ENCODE data around the gene TRIM39.
"Not testable (repeated sequence)": the region's sequence is repeated elsewhere in the genome, so short reads cannot be mapped to it uniquely, and the experiment has no call there.

TRIM39 gene
- total RNA-seq: 50.6 to 85.5 (median 65.1) reads per million in 4 donors

- DNase-seq: peak; percentile 78 to 88 (median 87)
Measured at GRCh38 chr6:30326526-30327231, at the start of gene TRIM39. Gene TRIM39 (plus strand): TSS chr6:30326927. CDS start chr6:30329318, 2,391 bp downstream.

DNA sequence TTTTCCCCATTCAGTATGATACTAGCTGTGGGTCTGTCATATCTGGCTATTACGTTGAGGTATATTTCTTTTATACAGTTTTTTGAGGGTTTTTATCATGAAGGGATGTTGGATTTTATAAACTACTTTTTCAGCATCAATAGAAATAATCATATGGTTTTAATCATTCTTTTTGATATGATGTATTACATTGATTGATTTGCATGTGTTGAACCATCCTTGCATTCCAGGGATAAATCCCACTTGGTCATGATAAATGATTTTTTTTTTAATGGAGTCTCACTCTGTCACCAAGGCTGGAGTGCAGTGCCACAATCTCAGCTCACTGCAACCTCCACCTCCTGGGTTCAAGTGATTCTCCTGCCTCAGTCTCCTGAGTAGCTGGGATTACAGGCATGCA lies 45.7 kb upstream of the TRIM39 start:
- DNase-seq: not testable (repeated sequence)

- DNase-seq: no peak
Measured at GRCh38 chr6:30282522-30282921, 44.2 kb upstream of the TRIM39 start.

DNA sequence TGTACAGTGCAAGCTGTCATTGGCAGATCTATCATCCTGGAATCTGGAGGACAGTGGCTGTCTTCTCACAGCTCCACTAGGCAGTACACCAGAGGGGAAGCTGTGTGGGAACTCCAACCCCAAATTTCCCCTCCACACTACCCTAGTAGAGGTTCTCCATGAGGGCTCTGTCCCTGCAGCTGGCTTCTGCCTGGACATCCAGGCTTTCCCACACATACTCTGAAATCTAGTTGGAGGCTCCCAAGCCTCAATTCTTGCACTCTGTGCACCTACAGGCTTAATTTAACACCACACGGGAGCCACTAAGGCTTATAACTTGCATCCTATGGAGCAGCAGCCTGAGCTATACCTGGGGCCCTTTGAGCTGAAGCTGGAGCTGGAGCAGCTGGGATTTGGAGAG lies 43.0 kb upstream of the TRIM39 start:
- no peak for DNase-seq

- no peak for DNase-seq
Measured at GRCh38 chr6:30287139-30287538, 39.6 kb upstream of the TRIM39 start.

DNA sequence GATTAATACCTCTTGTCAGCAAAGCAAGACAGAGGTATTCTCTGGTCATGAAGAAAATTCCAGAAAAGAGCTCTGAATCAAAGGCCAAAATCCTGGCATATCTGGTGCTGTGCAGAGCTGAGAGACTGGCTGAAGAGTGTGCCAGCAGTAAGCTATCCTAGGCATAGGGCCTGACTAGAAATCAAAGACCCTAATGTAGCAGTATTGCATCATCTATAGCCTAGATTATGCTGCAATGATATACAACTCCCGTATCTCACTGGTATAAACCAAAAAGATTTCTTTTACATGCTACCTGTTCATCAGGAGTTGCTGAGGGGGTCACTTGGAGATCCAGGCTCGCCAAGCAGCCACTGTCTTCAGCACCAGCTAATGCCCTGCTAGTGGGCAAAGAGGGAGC lies 30.9 kb upstream of the TRIM39 start:
- no peak for DNase-seq

DNA sequence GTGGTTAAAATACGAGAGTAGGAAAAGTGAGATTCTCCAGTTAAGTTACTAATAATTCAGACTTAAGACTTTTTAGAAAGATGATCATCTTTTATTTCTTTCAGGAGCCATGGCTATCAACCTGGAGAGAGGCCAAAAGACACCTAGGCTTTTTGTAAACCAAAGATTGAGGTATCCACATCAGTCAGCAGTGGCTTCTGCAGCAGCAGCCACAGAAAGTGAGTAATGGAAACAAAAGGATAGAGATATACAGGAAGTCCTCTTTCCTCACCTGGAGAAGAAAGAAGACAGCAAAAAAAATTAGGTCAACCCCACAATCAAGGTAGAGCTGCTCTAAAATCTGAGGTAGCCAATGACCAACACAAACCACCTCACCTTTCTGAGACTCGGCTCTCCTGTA lies 22.7 kb upstream of the TRIM39 start:
- DNase-seq: no peak

- no peak for DNase-seq
Measured at GRCh38 chr6:30311101-30311500, 15.6 kb upstream of the TRIM39 start.

DNA sequence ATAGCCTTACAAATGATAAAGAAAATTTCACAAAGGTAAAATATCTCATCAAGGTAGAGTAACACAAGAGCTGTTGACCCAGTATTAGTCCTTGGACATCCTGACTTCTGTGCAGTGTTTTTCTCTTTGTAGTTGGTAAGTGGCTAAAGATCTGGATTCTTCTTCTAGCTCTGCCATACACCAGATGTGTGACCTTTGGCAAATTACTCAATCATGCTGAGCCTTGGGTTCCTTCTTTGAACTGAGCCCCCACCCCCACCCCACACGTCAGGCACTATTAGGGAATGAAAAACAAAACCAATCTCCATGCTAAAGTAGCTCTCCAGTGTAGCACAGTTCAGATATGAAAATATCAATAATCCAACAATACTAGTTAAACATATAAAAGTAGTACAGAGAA lies 15.1 kb upstream of the TRIM39 start:
- DNase-seq: no peak

DNA sequence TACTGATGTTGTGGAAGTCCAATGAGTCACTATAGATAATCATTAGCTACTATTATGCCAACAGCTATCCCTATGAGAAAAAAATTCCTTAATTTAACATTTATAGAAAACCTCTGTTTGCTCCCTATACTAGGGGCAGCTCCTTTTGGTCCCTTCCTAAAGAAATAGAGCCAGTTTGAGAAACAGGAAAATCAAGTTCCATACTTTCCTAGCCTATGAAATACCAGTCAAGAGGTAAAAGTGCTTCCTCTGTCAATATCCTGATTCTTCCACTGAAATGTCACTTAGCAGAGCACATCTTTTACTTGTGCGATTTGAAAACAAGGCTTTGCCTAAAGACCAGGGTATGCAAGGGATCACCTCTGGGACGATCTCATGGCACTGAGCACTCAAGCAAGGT lies 14.5 kb upstream of the TRIM39 start:
- DNase-seq: no peak

- no peak for DNase-seq
Measured at GRCh38 chr6:30312676-30313321, 13.9 kb upstream of the TRIM39 start.

- DNase-seq: no peak
Measured at GRCh38 chr6:30315156-30315555, 11.6 kb upstream of the TRIM39 start.

DNA sequence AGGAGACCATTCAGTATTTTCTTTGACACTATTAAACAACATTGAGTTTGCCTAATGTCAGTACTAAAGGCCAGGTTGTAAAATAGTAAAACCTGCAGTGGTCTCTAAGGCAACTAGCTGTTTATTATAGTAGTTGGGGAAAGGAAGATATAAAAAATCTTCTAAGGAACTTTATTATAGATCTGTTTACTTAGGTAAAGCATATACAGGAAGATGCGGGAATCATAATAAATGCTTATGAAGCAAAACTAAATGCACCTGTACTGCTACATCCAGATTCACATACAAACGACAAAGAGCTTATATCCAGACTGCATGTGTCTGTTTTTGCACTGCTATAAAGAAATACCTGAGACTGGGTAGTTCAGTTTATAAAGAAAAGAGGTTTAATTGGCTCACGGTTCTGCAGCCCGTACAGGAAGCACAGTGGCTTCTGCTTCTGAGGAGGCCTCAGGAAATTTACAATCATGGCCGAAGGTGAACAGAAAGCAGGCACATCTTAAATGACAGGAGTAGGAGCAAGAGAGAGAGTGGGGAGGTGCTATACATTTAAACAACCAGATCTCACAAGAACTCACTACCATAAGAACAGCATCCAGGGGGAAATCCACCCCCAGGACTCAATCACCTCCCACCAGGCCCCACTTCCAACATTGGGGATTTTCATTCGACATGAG lies 8.7 kb upstream of the TRIM39 start:
- DNase-seq: no peak

- DNase-seq: no peak
Measured at GRCh38 chr6:30319146-30319835, 7.4 kb upstream of the TRIM39 start.

DNA sequence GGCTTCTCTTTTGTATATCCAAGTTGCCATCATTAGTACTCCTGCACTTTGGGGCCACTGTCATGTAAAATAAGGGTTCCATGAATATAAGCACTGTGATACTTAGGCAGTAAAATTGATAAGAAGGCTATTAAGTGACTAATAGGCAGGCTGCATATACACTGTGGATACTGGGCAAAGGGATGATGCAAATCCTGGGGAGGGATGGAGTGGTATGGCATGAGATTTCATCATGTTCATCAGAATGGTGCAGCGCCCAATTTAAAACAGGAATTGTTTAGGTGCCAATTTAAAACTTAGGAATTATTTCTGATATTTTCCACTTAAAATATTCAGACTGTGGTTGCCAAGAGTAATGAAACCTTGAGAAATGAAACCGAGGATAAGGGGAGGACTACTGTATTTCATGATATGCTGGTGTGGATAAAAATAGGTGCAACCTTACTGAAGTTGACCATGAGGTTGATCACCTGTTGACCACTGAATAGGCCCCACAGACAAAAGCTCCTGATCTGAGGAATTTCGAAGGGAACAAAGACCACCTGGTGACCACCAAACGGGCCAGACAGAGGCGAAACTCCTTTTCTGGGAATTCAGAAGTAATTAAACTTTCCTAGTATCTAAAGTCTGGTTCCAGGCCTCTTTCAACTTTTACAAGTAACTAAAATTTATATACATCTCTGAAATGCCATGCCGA lies 4.9 kb upstream of the TRIM39 start:
- no peak for DNase-seq

- no peak for DNase-seq
Measured at GRCh38 chr6:30322527-30323501, 3.9 kb upstream of the TRIM39 start.

GRCh38 chr6:30323806-30324205 lies 2.9 kb upstream of the TRIM39 start:
- DNase-seq: peak in 1 of 5 donors; percentile 19

DNA sequence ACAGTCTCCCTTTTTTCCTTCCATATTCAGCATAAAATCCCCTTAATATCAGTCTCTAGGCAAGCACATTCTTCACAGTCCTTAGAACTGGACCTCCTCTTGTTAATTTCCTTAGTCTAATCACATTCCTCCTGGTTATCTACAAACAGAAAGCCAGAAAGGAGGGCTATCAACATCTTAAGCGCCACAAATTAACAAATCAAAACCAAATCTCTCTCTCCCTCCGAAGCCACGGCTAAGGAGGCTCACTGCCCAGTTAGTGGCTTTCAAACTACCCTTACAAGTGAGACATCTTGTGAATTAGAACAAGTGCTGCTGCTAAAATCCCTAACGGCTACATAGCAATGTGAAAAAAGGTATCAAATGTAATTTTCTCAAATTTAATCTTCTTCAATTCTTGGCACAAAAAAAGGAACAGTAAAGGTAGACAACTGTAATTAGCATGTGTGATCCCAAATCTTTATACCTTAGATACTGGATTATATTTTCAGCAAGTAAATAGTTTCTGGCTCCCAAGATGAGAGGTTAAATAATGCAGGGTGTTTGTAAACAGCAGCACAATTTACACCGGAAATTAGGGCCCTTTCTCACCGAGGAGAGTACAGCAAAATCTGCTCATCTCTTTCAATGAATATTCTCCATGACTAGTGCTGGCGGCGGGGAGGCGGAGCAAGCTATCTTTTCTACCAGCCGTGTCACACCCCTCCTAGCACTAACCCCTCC lies 1.4 kb upstream of the TRIM39 start:
- peak; percentile 70 to 84 (median 81) for DNase-seq

DNA sequence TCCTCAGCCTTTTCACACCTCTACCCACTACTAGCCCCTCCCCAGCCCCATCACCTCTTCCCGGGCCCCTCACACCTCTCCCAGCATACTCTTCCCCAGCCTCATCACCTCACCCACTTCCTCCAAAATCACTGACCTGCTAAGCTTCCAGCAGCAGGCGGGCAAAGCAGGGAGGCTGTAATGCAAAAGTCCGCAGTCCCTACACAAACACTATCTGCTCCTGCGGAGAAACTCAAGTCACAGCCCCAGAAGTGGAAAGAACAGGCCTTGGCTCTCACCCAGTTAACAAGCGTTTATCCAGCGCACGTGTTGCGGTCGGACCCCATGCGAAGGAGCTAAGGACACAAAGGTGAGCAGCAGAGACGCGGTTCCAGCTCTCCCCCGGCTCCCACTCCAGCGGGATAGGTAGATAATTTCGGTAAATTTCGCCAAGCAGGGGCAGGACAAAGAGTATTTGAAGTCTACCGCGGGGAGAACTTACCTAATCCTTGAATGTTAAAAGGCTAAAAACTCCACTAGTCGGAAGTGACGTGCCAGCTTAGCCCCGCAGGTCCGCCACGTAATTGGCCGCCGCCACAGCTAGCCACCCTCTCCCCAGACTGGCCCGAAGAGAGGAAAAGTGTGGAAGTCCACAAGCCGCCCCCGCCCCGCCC lies 728 bp upstream of the TRIM39 start:
- peak; percentile 66 to 83 (median 72) for DNase-seq

DNA sequence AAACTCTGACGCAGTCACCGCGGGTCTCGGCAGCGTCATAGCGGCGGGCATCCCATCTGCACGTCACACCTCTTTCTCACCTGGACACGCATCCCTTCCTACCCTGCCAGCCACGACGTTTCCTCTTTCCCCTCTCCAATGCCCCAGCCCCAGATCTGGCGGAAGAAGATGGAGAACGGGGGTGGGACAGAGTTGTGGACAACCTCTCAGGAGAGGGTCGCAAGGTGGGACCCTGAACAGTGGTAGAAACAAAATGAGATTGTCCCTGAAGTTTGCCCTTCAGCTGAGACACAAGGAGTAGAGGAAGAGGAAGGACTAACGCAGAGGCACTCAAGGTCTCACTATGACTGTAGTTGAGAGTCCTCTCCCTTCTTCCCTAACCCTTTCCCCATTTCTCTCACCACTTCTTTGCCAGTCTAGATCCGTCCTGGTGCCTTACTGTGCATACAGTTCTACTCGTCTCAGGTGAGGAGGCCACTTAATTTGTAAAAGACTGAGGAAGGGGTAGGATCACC lies 562 bp downstream of the TRIM39 start:
- DNase-seq: no peak

Measured in T-helper 1 cell (primary cell).